Left ventricle myocardium inferior (tissue), 1 donor: ENCODE results near the gene SEPTIN10. TPM values are rescaled to one million over a fixed set of nuclear protein-coding genes. Genes with fewer than 3 reads are reported as not detected.

Experiments
- DNase-seq: peaks from one replicate; pipeline ENCODE4 v3.0.0-alpha.2; 2020
- H3K27ac ChIP-seq: fragments of 200-600 bp; replicated peaks from 2 replicates; pipeline ENCODE4 v1.8.0; 2021
- H3K27me3 ChIP-seq: fragments of 200-600 bp; 2 replicates; pipeline ENCODE4 v1.8.0; 2021; ENCODE audit warnings: low read depth
- H3K36me3 ChIP-seq: fragments of 200-600 bp; 2 replicates; pipeline ENCODE4 v1.8.0; 2021
- H3K4me1 ChIP-seq: fragments of 200-600 bp; 2 replicates; pipeline ENCODE4 v1.8.0; 2021
- H3K4me3 ChIP-seq: fragments of 200-600 bp; 2 replicates; pipeline ENCODE4 v1.8.0; 2021; ENCODE audit warnings: mild to moderate bottlenecking, moderate library complexity
- H3K9me3 ChIP-seq: fragments of 200-600 bp; replicated peaks from 2 replicates; pipeline ENCODE4 v1.8.0; 2021
- CTCF ChIP-seq: fragments of 200-600 bp; IDR thresholded peaks from 2 replicates; pipeline ENCODE4 v1.8.0; 2021; ENCODE audit warnings: antibody characterized with exemption, mild to moderate bottlenecking, borderline replicate concordance
- intact Hi-C: fragments of 100-400 bp; cut with micrococcal nuclease; formaldehyde crosslinking; loops from one replicate; pipeline ENCODE4 v1.11.0; 2022
- long read RNA-seq: library from polyadenylated mRNA; unstranded; transcript quantifications from one replicate; pipeline ENCODE4 v2.0.0, GENCODE V29; 2021
- total RNA-seq: library from RNA; stranded (reverse); fragmentation: NEBNext Ultra II Directional; extraction: Animal tissue kit (Norgen Biotek cat#: 25700); gene quantifications from one replicate; pipeline ENCODE4 v1.2.1, GENCODE V29; 2021
- donor health status: DM: no; HTN: yes; CAD: no; lungs with severe emphysema.

Gene SEPTIN10
- total RNA-seq, result 55.4 TPM
- long read RNA-seq, transcript SEPT10-205 (10 exons, 1,605 nt), result minor isoform, 29 of 111 reads
- long read RNA-seq, transcript SEPT10-202 (11 exons, 3,071 nt), result major isoform, 55 of 111 reads
- long read RNA-seq, partial matches to known transcripts, result 8 of 111 reads
- long read RNA-seq, other reads (novel, unspliced or antisense), result 17 of 111 reads

GRCh38 chr2:109613922-109614714, at the start of gene SEPTIN10, which contains the start of gene SOWAHC:
TSS of gene SEPTIN10 (minus strand) at chr2:109613966. CDS start at chr2:109613827, 139 bp downstream.
TSS of gene SOWAHC (plus strand) at chr2:109614364. CDS start at chr2:109614490, 126 bp downstream.
- DNase-seq, result peak; percentile 96
- peak within 1 kb of the TSS; percentile 98 for H3K27ac ChIP-seq
- H3K36me3 ChIP-seq, result no peaks in the 10 kb centered on the region
- peaks cover 62% of the 10 kb centered on the region for H3K4me1 ChIP-seq
- intact Hi-C loops, result loop anchor here (10.0 kb wide), 1 partner anchor 69 kb away; no protein-coding TSS in a partner anchor
- no peaks in the 10 kb centered on the region for H3K27me3 ChIP-seq
- H3K9me3 ChIP-seq, result no peaks in the 10 kb centered on the region
- H3K4me3 ChIP-seq, result peak within 1 kb of the TSS; percentile 82
- TF ChIP-seq CTCF, result no peak

GRCh38 chr2:109662889-109663288, 49.1 kb upstream of the SEPTIN10 start:
- H3K36me3 ChIP-seq, result no peaks in the 10 kb centered on the region
- no peak overlapping the region for H3K27ac ChIP-seq
- intact Hi-C loops, result no loop called here
- no peaks in the 10 kb centered on the region for H3K9me3 ChIP-seq
- H3K27me3 ChIP-seq, result no peaks in the 10 kb centered on the region
- no peak overlapping the region for H3K4me3 ChIP-seq
- TF ChIP-seq CTCF, result no peak
- DNase-seq, result no peak
- H3K4me1 ChIP-seq, result peaks cover 14% of the 10 kb centered on the region

GRCh38 chr2:109660046-109660860, 46.5 kb upstream of the SEPTIN10 start:
- Histone ChIP-seq H3K4me1 (peaks cover 14% of the 10 kb centered on the region), H3K36me3 (no peaks in the 10 kb centered on the region), H3K27ac (no peak overlapping the region), H3K4me3 (no peak overlapping the region), H3K27me3 (no peaks in the 10 kb centered on the region), H3K9me3 (no peaks in the 10 kb centered on the region)
- intact Hi-C loops, result no loop called here
- DNase-seq, result no peak
- TF ChIP-seq CTCF, result no peak

- intact Hi-C loops, result no loop called here
- Histone ChIP-seq H3K4me1 (peaks cover 14% of the 10 kb centered on the region), H3K9me3 (no peaks in the 10 kb centered on the region), H3K27me3 (no peaks in the 10 kb centered on the region), H3K4me3 (no peak overlapping the region), H3K27ac (no peak overlapping the region), H3K36me3 (no peaks in the 10 kb centered on the region)
- no peak for DNase-seq
- TF ChIP-seq CTCF, result no peak
These were observed 45.8 kb upstream of the SEPTIN10 start for GRCh38 chr2:109659396-109660045.

- no peak for DNase-seq
- H3K27ac ChIP-seq, result no peak overlapping the region
- H3K9me3 ChIP-seq, result no peaks in the 10 kb centered on the region
- no peaks in the 10 kb centered on the region for H3K4me1 ChIP-seq
- H3K27me3 ChIP-seq, result no peaks in the 10 kb centered on the region
- TF ChIP-seq CTCF, result no peak
- H3K4me3 ChIP-seq, result no peak overlapping the region
- intact Hi-C loops, result no loop called here
- H3K36me3 ChIP-seq, result no peaks in the 10 kb centered on the region
These were observed 41.5 kb upstream of the SEPTIN10 start for GRCh38 chr2:109655287-109655686.
